GM18861 (cell line): Measurements from ENCODE around the gene MYZAP.
A peak's percentile ranks its signal among the peaks of the same experiment; 100 is the strongest.

ENCODE experiments used
- ATAC-seq: cut with Tn5 transposase; IDR thresholded peaks from one replicate; pipeline ENCODE4 v1.9.1; 2021; ENCODE audit not compliant: unreplicated experiment

Gene MYZAP

DNA sequence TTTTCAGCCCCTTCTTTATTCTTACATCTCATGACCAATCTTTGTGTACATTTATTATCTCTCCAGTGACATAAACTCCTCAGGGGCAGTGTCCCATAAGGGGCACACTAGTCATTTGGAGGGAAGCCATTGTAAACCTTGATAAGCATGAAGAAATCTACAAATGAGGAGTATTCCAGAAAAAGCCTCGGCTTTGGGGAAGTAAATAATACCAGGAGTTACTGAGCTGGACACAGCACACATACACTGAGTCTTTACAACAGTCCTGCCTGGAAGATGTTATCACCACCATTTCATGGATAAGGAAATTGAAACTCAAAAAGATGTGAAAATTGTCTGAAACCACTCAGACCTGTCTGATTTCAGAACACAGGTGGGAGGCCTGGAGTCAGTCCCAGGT, 99.4 kb downstream of the MYZAP start:
- ATAC-seq = no peak

GRCh38 chr15:57692709-57693108, 101.0 kb downstream of the MYZAP start:
- no peak for ATAC-seq

DNA sequence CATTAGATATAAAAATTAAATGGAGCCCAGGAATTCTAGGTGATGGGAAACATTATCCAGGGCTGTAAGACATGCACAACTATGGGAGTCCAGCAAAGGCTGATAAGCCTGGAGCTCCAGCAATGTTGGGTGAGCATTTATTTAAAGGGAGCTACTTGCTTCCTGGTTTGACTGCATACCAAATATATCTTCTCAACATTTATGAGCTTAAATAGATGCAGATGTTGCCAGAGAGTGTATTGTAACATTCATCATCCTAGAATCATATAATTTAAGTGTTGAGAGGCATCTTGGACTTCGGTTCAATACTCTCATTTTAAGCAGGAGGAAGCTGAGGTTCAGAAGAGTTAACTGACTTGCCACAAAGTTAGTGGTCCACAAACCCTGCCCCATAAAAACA, 102.6 kb downstream of the MYZAP start:
- ATAC-seq = no peak

DNA sequence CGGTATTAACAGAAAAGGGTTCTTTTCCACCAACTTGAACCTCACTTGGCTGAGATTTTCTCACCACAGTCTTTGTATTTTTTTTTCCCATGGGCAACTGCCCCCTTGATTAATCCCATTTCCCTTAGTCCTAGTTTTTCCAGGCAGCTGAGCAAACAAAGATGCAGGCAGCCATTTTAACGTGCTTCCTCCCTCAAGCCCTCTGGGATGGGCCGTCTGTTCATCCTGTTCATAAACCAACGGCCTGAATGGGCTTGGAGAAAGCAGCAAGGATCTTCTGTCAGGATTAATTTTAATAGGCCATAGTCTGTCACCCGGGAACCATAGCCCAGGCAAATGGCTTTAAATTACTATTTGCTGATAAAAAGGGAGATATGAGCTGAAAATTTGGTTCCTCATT, 104.4 kb downstream of the MYZAP start:
- ATAC-seq = no peak

DNA sequence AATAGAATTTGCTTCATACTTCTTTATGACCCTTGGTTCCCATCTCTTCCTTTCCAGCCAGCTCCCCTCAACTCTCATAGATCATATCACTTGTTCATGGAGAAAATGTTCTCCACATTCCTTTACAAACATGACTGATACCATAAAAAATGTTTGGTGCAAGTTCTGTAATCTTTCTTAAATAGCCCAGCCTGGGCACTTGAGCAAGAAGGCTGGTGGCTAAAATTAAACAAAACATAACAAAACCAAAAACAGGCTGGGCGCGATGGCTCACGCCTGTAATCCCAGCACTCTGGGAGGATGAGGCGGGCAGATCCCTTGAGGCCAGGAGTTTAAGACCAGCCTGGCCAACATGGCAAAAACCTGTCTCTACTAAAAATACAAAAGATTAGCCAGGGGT, 105.9 kb downstream of the MYZAP start:
- ATAC-seq = no peak

- no peak for ATAC-seq
These were observed 106.5 kb downstream of the MYZAP start for GRCh38 chr15:57698243-57698642.

- ATAC-seq = no peak
These were observed 107.3 kb downstream of the MYZAP start for GRCh38 chr15:57698991-57699390.

DNA sequence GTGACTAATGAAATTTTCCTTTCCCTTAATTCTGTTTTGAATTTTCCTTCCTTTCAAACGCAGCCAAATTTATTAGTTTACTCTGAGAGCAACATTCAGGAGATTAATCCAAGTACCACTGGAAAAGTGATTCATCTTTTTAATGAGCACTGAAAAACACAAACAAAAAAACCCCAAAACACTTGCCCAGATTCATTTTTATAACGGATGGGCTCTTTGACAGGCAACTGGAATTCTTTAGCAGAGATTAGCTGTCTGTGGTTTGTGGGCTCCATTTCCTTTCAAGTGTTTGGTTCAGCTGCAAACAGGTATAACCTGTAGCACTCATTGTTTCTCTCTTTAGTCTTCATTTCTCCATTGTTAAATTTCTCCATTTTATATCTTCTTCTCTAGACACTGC, 111.7 kb downstream of the MYZAP start:
- no peak for ATAC-seq

GRCh38 chr15:57704441-57704840, 112.7 kb downstream of the MYZAP start:
- ATAC-seq = no peak

- no peak for ATAC-seq
These were observed 114.2 kb downstream of the MYZAP start for GRCh38 chr15:57705746-57706404.

- peak; percentile 92 for ATAC-seq
These were observed 114.9 kb downstream of the MYZAP start, which contains the start of gene POLR2M for GRCh38 chr15:57706405-57707209. TSS of gene POLR2M (plus strand) at chr15:57706714. CDS start at chr15:57706843, 129 bp downstream.

DNA sequence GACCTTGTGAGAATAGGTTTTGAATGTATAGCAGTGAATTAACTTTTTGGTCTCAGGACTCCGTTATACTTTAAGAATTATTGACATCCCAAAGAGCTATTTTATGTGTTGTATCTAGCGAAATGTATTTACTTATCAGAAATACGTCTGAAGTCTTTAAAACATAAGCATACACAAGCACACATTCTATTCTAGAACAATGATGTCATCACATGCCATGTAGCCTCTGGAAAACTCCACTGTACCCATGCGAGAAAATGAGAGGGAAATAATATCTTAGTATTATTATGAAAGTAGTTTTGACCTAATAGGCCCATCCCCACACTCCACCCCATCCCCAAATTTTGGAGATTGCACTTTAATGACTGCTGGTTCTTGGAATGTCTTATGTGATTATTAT, 116.3 kb downstream of the MYZAP start:
- ATAC-seq = no peak

DNA sequence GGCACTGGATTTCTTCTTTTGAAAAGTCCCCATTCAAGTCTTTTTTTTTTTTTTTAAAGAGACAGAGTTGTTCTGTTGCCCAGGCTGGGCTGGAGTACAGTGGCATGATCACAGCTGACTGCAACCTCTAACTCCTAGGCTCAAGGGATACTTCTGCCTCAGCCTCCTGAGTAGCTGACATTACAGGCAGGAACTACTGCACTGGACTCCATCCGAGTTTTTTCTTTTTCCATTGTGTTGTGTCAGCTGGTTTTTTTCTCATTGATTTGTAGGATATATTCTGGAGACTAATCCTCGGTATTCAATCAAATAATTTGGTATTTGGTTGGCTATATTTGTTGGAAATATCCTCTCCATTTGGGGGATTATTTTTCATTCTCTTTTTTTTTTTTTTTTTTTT, 126.6 kb downstream of the MYZAP start:
- no peak for ATAC-seq

DNA sequence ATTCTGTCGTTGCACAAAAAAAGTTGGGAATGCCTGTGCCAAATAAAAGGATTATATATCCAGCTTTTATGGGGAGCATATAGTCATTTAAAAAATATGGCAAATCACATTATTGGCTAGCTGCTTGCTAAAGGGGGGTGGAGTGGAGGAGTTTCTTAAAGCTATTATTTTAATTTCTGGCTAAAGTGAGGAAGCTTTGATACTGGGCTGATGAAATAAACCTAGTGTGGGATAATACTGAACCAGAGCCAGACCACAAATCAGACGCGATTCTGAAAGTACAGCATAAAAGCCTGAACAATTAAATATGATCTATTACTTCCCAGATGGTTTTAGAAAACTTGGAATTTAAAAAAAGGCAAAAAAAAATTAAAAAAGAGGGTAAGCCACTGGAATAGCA, 129.2 kb downstream of the MYZAP start:
- no peak for ATAC-seq

DNA sequence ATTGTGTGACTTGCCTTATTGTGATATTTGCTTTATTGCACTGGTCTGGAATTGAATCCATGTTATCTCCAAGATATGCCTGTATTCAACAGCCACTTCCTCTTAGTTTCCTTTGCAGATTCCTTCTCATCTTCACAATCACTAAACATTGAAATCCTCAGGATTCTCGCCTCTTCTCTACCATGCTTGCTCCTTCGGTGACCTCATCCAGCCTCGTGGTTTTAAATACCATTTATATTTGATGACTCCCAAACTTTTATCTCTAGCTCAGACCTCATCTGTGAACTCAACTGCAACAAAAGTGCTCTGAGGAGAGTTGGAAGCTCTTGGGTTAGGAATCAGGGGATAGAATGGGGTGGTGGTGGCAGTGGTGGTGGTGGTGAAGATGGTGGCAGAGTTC, 134.7 kb downstream of the MYZAP start:
- no peak for ATAC-seq

DNA sequence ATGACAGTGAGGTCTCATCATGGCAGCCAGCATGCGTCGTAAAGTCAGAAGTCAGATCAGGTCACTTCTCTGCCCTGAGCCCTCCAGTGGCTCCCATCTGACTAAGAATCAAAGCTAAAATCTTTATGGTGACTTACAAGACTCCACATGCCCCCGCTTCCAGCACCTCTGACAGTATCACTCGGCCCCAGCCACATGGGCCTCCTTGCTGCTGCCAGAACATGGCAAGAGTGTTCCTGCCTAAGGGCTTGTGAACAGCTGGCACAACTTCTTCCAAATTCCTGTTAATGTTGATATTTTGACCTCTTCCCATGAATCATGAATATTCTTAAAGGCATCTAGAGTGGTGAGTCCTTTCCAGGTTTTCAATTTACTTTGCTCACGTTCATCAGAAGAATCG, 135.3 kb downstream of the MYZAP start:
- no peak for ATAC-seq

DNA sequence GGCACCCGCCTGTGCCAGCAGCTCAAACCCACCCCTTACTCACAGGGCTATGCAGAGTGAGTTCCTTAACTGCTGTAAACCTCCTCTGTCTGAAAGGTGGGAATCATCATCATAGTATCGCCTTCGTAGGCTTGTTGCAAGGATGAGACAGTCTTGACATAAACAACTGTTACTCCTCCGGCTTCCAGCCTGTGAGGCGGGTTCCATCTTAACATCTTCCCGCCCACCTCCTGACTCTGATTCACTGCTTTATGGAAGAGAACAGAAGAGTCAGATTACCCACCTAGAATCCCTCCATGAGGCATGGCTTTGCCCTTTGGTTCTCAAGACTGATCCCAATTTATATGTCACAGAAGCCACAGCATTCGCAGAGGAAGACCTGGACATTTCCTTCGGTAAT, 136.7 kb downstream of the MYZAP start:
- ATAC-seq = no peak

GRCh38 chr15:57730876-57731275, 139.2 kb downstream of the MYZAP start:
- ATAC-seq = no peak

GRCh38 chr15:57731530-57732103, 139.9 kb downstream of the MYZAP start:
- no peak for ATAC-seq

GRCh38 chr15:57732526-57733331, 141.0 kb downstream of the MYZAP start:
- ATAC-seq = no peak

DNA sequence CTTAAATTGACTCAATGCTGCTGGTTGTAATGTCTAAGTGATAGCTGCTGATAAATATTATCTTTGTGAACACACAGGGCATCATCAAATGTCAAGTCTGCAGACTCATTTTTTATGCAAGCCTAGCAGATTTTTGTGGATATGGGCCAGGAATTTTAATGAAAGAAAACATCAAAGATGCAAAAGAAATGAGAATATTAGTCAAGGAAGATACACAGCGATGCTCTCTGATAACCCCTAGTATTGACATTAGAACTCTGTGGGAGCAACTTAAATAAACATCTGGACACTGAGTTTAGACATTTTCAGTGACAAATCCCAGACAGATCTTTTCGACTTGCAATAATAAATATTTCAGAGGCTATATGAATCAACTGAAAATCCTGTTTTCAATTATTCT, 143.2 kb downstream of the MYZAP start:
- no peak for ATAC-seq
